PC-3 (cell line): ENCODE data around the gene PIM3. TPM values are rescaled to one million over a fixed set of nuclear protein-coding genes. Genes with fewer than 3 reads are reported as not detected.

Experiments used
- ATAC-seq: fragments of 200-7000 bp; cut with Tn5 transposase; 2 replicates; pipeline ENCODE4 v1.9.1; 2020; ENCODE audit warnings: mild to moderate bottlenecking, moderate library complexity
- BruUV-seq: library from RNA; stranded (reverse); fragments of 400-500 nt; replicated peaks from 2 replicates; lab custom pipeline; 2021; lab: Mats Ljungman, UMichigan
- CTCF ChIA-PET: fragments of 300-600 bp; sonication (Branson Sonifier 250); formaldehyde crosslinking; loops from one replicate; lab custom pipeline; 2022; ENCODE audit warnings: antibody characterized with exemption; lab: Charles Lee
- POLR2A ChIA-PET: fragments of 300-600 bp; sonication (Branson Sonifier 250); formaldehyde crosslinking; loops from one replicate; lab custom pipeline; 2022; ENCODE audit warnings: antibody characterized with exemption; ENCODE audit not compliant: unreplicated experiment; lab: Charles Lee
- DNase-seq: peaks from one replicate; pipeline ENCODE4 v3.0.0-alpha.2; 2015
- H2AFZ ChIP-seq: fragments of 300-600 bp; sonication (generic); 2 replicates; pipeline ENCODE4 v1.6.0; 2016; ENCODE audit warnings: antibody characterized with exemption, low read length
- H3F3A ChIP-seq: fragments of 300-600 bp; sonication (generic); one replicate; pipeline ENCODE4 v1.6.0; 2017; ENCODE audit warnings: antibody characterized with exemption, low read length, control low read depth, mild to moderate bottlenecking; ENCODE audit not compliant: unreplicated experiment
- H3K27ac ChIP-seq: fragments of 300-600 bp; sonication (generic); 2 replicates; pipeline ENCODE4 v1.5.1; 2016; ENCODE audit warnings: mild to moderate bottlenecking, low read length
- H3K27me3 ChIP-seq: fragments of 300-600 bp; sonication (generic); 2 replicates; pipeline ENCODE4 v1.6.1; 2016; ENCODE audit warnings: low read length, mixed read lengths
- H3K36me3 ChIP-seq: fragments of 300-600 bp; sonication (generic); 2 replicates; pipeline ENCODE4 v1.6.1; 2016; ENCODE audit warnings: low read depth, mixed run types, low read length, mixed read lengths
- H3K4me1 ChIP-seq: fragments of 300-600 bp; sonication (generic); 2 replicates; pipeline ENCODE4 v1.5.1; 2016; ENCODE audit warnings: low read length; ENCODE audit not compliant: insufficient read depth
- H3K4me2 ChIP-seq: fragments of 300-600 bp; sonication (generic); 2 replicates; pipeline ENCODE4 v1.6.0; 2016; ENCODE audit warnings: low read length
- H3K4me3 ChIP-seq: fragments of 300-600 bp; sonication (generic); 2 replicates; pipeline ENCODE4 v1.5.1; 2016; ENCODE audit warnings: mild to moderate bottlenecking, low read length, mixed read lengths
- H3K79me2 ChIP-seq: fragments of 300-600 bp; sonication (generic); 2 replicates; pipeline ENCODE4 v1.6.1; 2017; ENCODE audit warnings: low read length, mixed read lengths
- H3K9ac ChIP-seq: fragments of 300-600 bp; sonication (generic); 2 replicates; pipeline ENCODE4 v1.6.0; 2016; ENCODE audit warnings: mild to moderate bottlenecking, low read length
- H3K9me2 ChIP-seq: fragments of 300-600 bp; sonication (generic); replicated peaks from 2 replicates; pipeline ENCODE4 v1.6.1; 2016; ENCODE audit warnings: mixed run types, low read length, mixed read lengths
- H3K9me3 ChIP-seq: fragments of 300-600 bp; sonication (generic); 2 replicates; pipeline ENCODE4 v1.6.1; 2016; ENCODE audit warnings: low read length, mixed read lengths
- H4K20me1 ChIP-seq: fragments of 300-600 bp; sonication (generic); 2 replicates; pipeline ENCODE4 v1.6.1; 2016; ENCODE audit warnings: low read length, mixed read lengths
- CTCF ChIP-seq: fragments of 300-600 bp; sonication (generic); conservative IDR thresholded peaks from 2 replicates; pipeline ENCODE4 v1.5.1; 2017; ENCODE audit warnings: antibody characterized with exemption, low read depth, mild to moderate bottlenecking, low read length
- EZH2 ChIP-seq: fragments of 300-600 bp; sonication (generic); IDR thresholded peaks from one replicate; pipeline ENCODE4 v1.6.1; 2017; ENCODE audit warnings: antibody characterized with exemption, mild to moderate bottlenecking, low read length; ENCODE audit not compliant: unreplicated experiment
- EZH2phosphoT487 ChIP-seq: fragments of 300-600 bp; sonication (generic); IDR thresholded peaks from 2 replicates; pipeline ENCODE4 v1.6.1; 2018; ENCODE audit warnings: mild to moderate bottlenecking, antibody characterized with exemption, low read length, borderline replicate concordance
- intact Hi-C: fragments of 100-400 bp; cut with micrococcal nuclease; formaldehyde crosslinking; loops from 2 replicates; pipeline ENCODE4 v1.9.0; 2023
- total RNA-seq: library from RNA; depleted of rRNA; stranded (reverse); fragments of >200 nt; gene quantifications from 2 replicates; pipeline ENCODE4 v1.2.3, GENCODE V29; 2014

The PIM3 gene
- total RNA-seq, 1 experiment from 2014 or later: 61.7 TPM

DNA sequence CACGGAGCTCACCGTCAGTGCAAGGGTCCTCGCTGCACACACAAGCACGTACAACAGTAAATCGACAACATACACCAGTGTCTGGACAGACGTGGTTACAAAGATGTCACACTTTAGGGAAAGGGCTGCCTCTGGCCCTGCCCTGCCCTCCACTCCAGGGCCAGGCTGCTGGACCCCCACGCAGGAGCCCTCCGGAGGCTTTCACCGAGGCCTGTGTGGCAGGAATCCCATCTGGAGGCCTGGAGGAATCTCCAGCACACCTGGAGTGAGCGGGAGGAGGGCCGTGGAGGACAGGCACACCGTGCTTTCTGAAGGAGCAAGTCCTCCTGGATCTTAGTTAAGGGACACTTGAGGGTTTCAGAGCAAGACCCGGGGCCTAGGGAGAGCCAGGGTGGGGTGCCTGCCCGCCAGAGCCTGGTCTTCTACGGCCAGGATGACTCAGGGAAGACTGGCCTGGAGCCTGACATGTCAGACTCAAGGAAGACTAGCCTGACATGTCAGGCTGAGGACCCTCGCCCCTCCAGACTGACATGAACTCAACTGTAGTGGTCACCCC, 2.1 kb upstream of the PIM3 start:
- Histone ChIP-seq H4K20me1 (peaks cover 16% of the 10 kb centered on the region), H2AFZ (no peak overlapping the region), H3K9me2 (no peaks in the 10 kb centered on the region), H3K79me2 (peaks cover 24% of the 10 kb centered on the region), H3K4me2 (no peak overlapping the region), H3K4me1 (peaks cover 21% of the 10 kb centered on the region), H3K9ac (no peak overlapping the region), H3K36me3 (peaks cover 17% of the 10 kb centered on the region), H3K9me3 (no peaks in the 10 kb centered on the region), H3F3A (no peaks in the 10 kb centered on the region), H3K27ac (no peak overlapping the region), H3K4me3 (no peak overlapping the region), H3K27me3 (no peaks in the 10 kb centered on the region)
- ATAC-seq (no peak), DNase-seq (no peak)
- no TSS peak for BruUV-seq
- POLR2A ChIA-PET: no interaction called here
- TF ChIP-seq EZH2 (no peak), CTCF (no peak), EZH2phosphoT487 (no peak)
- intact Hi-C loops: no loop called here
- CTCF ChIA-PET: no interaction called here

- H3K9ac ChIP-seq: no peak overlapping the region
- ATAC-seq: no peak
Observed at GRCh38 chr22:49958931-49959781, 1.4 kb upstream of the PIM3 start.

More at GRCh38 chr22:49958931-49959781, 1.4 kb upstream of the PIM3 start:
- Histone ChIP-seq H3K79me2 (peaks cover 32% of the 10 kb centered on the region), H4K20me1 (peaks cover 23% of the 10 kb centered on the region), H3K9me2 (no peaks in the 10 kb centered on the region), H3F3A (no peaks in the 10 kb centered on the region), H3K4me1 (peaks cover 26% of the 10 kb centered on the region), H3K36me3 (peaks cover 19% of the 10 kb centered on the region), H3K27me3 (no peaks in the 10 kb centered on the region), H3K4me2 (peak overlapping the region; percentile 94), H2AFZ (no peak overlapping the region), H3K4me3 (peak overlapping the region; percentile 71; the same call in 1 of the 2 replicates), H3K27ac (peak overlapping the region; percentile 75), H3K9me3 (no peaks in the 10 kb centered on the region)
- BruUV-seq: no TSS peak
- intact Hi-C loops: loop anchor here (1.0 kb wide), 1 partner anchor 23 kb away; no protein-coding TSS in a partner anchor
- no peak for DNase-seq
- TF ChIP-seq CTCF (no peak), EZH2phosphoT487 (no peak)
- ChIA-PET POLR2A (no interaction called here), CTCF (no interaction called here)
